ENCODE results near the gene SLC25A29. TPM values are rescaled to one million over a fixed set of nuclear protein-coding genes. Genes with fewer than 3 reads are reported as not detected.
"Not testable (repeated sequence)": the region's sequence is repeated elsewhere in the genome, so short reads cannot be mapped to it uniquely, and the experiment has no call there.

The SLC25A29 gene
- total and polyA plus RNA-seq, 5 donors, result 20.9 to 41.1 (median 23.8) TPM

- no peaks in the 10 kb centered on the region for H3K9me3 ChIP-seq (ENCODE audit: control insufficient read depth, low read length)
- H3K4me3 ChIP-seq (ENCODE audit: low read length), result peak overlapping the region; percentile 69
- peak overlapping the region; percentile 61 for H3K27ac ChIP-seq (ENCODE audit: low read length)
- no peaks in the 10 kb centered on the region for H3K27me3 ChIP-seq (ENCODE audit: control insufficient read depth, insufficient read depth)
- DNase-seq (peak; percentile 74 to 92 (median 90)), ATAC-seq (peak; percentile 88)
- intact Hi-C loops (cut with DNase I), result no loop called here
- WGBS, result 1% methylated on average over 82 of the region's 82 CpGs
- peaks cover 8% of the 10 kb centered on the region for H3K4me1 ChIP-seq (ENCODE audit: control insufficient read depth, insufficient read depth, low read length)
These were observed 21.0 kb downstream of the SLC25A29 start for GRCh38 chr14:100285021-100285912.

- Histone ChIP-seq H3K27ac (ENCODE audit: low read length) (no peak overlapping the region), H3K4me1 (ENCODE audit: control insufficient read depth, insufficient read depth, low read length) (peaks cover 8% of the 10 kb centered on the region), H3K27me3 (ENCODE audit: control insufficient read depth, insufficient read depth) (no peaks in the 10 kb centered on the region), H3K4me3 (ENCODE audit: low read length) (no peak overlapping the region), H3K9me3 (ENCODE audit: control insufficient read depth, low read length) (no peaks in the 10 kb centered on the region)
- WGBS, result 64% methylated on average over 26 of the region's 26 CpGs
- no peak for ATAC-seq
- intact Hi-C loops (cut with DNase I), result no loop called here
- no peak for DNase-seq
These were observed 22.0 kb downstream of the SLC25A29 start for GRCh38 chr14:100283984-100284881.

- ATAC-seq; H3K4me3 ChIP-seq (ENCODE audit: low read length); intact Hi-C loops (cut with DNase I); DNase-seq; H3K9me3 ChIP-seq (ENCODE audit: control insufficient read depth, low read length); H3K27me3 ChIP-seq (ENCODE audit: control insufficient read depth, insufficient read depth); H3K27ac ChIP-seq (ENCODE audit: low read length); H3K4me1 ChIP-seq (ENCODE audit: control insufficient read depth, insufficient read depth, low read length): not testable (repeated sequence)
- WGBS, result 87% methylated on average over 9 of the region's 9 CpGs
These were observed 22.8 kb downstream of the SLC25A29 start for GRCh38 chr14:100283436-100283835.

- Histone ChIP-seq H3K27me3 (ENCODE audit: control insufficient read depth, insufficient read depth) (no peaks in the 10 kb centered on the region), H3K4me3 (ENCODE audit: low read length) (no peak overlapping the region), H3K27ac (ENCODE audit: low read length) (peak overlapping the region; percentile 14), H3K9me3 (ENCODE audit: control insufficient read depth, low read length) (no peaks in the 10 kb centered on the region), H3K4me1 (ENCODE audit: control insufficient read depth, insufficient read depth, low read length) (peaks cover 8% of the 10 kb centered on the region)
- ATAC-seq (no peak), DNase-seq (no peak)
- 74% methylated on average over 9 of the region's 9 CpGs for WGBS
- intact Hi-C loops (cut with DNase I), result no loop called here
These were observed 23.4 kb downstream of the SLC25A29 start for GRCh38 chr14:100282766-100283419.

GRCh38 chr14:100282083-100282350, 24.2 kb downstream of the SLC25A29 start:
- Histone ChIP-seq H3K4me1 (ENCODE audit: control insufficient read depth, insufficient read depth, low read length) (peaks cover 8% of the 10 kb centered on the region), H3K4me3 (ENCODE audit: low read length) (no peak overlapping the region), H3K27ac (ENCODE audit: low read length) (no peak overlapping the region), H3K27me3 (ENCODE audit: control insufficient read depth, insufficient read depth) (no peaks in the 10 kb centered on the region), H3K9me3 (ENCODE audit: control insufficient read depth, low read length) (no peaks in the 10 kb centered on the region)
- WGBS, result 87% methylated on average over 7 of the region's 7 CpGs
- ATAC-seq (no peak), DNase-seq (no peak)
- intact Hi-C loops (cut with DNase I), result no loop called here

- Histone ChIP-seq H3K4me1 (ENCODE audit: control insufficient read depth, insufficient read depth, low read length) (peaks cover 8% of the 10 kb centered on the region), H3K4me3 (ENCODE audit: low read length) (no peak overlapping the region), H3K27ac (ENCODE audit: low read length) (no peak overlapping the region), H3K27me3 (ENCODE audit: control insufficient read depth, insufficient read depth) (no peaks in the 10 kb centered on the region), H3K9me3 (ENCODE audit: control insufficient read depth, low read length) (no peaks in the 10 kb centered on the region)
- intact Hi-C loops (cut with DNase I), result no loop called here
- no peak for DNase-seq
- WGBS, result 63% methylated on average over 11 of the region's 11 CpGs
- no peak for ATAC-seq
These were observed 24.8 kb downstream of the SLC25A29 start for GRCh38 chr14:100281286-100282082.

GRCh38 chr14:100279563-100279962, 26.7 kb downstream of the SLC25A29 start:
- Histone ChIP-seq H3K4me1 (ENCODE audit: control insufficient read depth, insufficient read depth, low read length) (peaks cover 5% of the 10 kb centered on the region), H3K4me3 (ENCODE audit: low read length) (no peak overlapping the region), H3K27me3 (ENCODE audit: control insufficient read depth, insufficient read depth) (no peaks in the 10 kb centered on the region), H3K9me3 (ENCODE audit: control insufficient read depth, low read length) (no peaks in the 10 kb centered on the region), H3K27ac (ENCODE audit: low read length) (no peak overlapping the region)
- intact Hi-C loops (cut with DNase I), result loop anchor here in 1 of 4 donors (10.0 kb wide), 1 partner anchor 365 kb away; no protein-coding TSS in a partner anchor
- WGBS, result 93% methylated on average over 8 of the region's 8 CpGs
- no peak for ATAC-seq
- DNase-seq, result no peak

- DNase-seq (no peak), ATAC-seq (no peak)
- Histone ChIP-seq H3K4me1 (ENCODE audit: control insufficient read depth, insufficient read depth, low read length) (peaks cover 5% of the 10 kb centered on the region), H3K9me3 (ENCODE audit: control insufficient read depth, low read length) (no peaks in the 10 kb centered on the region), H3K4me3 (ENCODE audit: low read length) (no peak overlapping the region), H3K27ac (ENCODE audit: low read length) (no peak overlapping the region), H3K27me3 (ENCODE audit: control insufficient read depth, insufficient read depth) (no peaks in the 10 kb centered on the region)
- 83% methylated on average over 2 of the region's 2 CpGs for WGBS
- intact Hi-C loops (cut with DNase I), result loop anchor here in 1 of 4 donors (10.0 kb wide), 1 partner anchor 366 kb away; no protein-coding TSS in a partner anchor
These were observed 27.1 kb downstream of the SLC25A29 start for GRCh38 chr14:100279133-100279532.

- ATAC-seq, result peak in 1 of 2 donors; percentile 24
- H3K4me1 ChIP-seq (ENCODE audit: control insufficient read depth, insufficient read depth, low read length), result peaks cover 5% of the 10 kb centered on the region
- DNase-seq, result no peak
- H3K27ac ChIP-seq (ENCODE audit: low read length), result no peak overlapping the region
- H3K9me3 ChIP-seq (ENCODE audit: control insufficient read depth, low read length), result no peaks in the 10 kb centered on the region
- H3K4me3 ChIP-seq (ENCODE audit: low read length), result no peak overlapping the region
- intact Hi-C loops (cut with DNase I), result loop anchor here in 1 of 4 donors (10.0 kb wide), 1 partner anchor 366 kb away; no protein-coding TSS in a partner anchor
- no peaks in the 10 kb centered on the region for H3K27me3 ChIP-seq (ENCODE audit: control insufficient read depth, insufficient read depth)
- WGBS, result 67% methylated on average over 8 of the region's 8 CpGs
These were observed 27.5 kb downstream of the SLC25A29 start for GRCh38 chr14:100278702-100279101.

GRCh38 chr14:100275214-100275613, 31.0 kb downstream of the SLC25A29 start:
- no peaks in the 10 kb centered on the region for H3K27me3 ChIP-seq (ENCODE audit: control insufficient read depth, insufficient read depth)
- H3K27ac ChIP-seq (ENCODE audit: low read length), result no peak overlapping the region
- intact Hi-C loops (cut with DNase I), result loop anchor here in 1 of 4 donors (10.0 kb wide), 1 partner anchor 370 kb away; no protein-coding TSS in a partner anchor
- no peak overlapping the region for H3K4me3 ChIP-seq (ENCODE audit: low read length)
- 70% methylated on average over 7 of the region's 7 CpGs for WGBS
- H3K4me1 ChIP-seq (ENCODE audit: control insufficient read depth, insufficient read depth, low read length), result no peaks in the 10 kb centered on the region
- DNase-seq (no peak), ATAC-seq (no peak)
- H3K9me3 ChIP-seq (ENCODE audit: control insufficient read depth, low read length), result no peaks in the 10 kb centered on the region
